ENCODE data around the gene CALML5.

Gene CALML5

DNA sequence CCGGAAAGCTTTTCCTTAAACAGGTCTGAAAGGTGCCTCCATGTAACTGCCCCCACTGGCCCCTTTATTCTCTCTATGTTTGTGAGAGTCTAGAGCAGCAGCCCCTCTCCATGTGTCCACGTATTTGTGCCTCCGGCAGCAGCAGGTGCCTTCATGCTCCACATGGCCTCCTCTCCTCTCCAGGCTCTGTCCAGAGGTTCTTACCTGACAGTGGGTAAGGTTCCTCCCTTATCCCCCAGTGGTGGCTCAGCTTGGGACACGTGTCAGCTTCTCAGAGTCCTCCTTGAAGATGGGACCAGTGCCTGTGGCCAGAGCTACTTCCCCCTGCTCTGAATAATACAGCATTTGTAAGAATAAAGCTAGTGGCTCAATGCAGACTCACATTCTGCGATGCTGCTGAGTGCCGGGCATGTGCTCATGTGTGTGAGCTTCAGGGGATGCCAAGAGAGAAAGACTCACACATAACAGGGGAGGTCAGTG is 33.3 kb upstream of the CALML5 start:
- no peak for DNase-seq

DNA sequence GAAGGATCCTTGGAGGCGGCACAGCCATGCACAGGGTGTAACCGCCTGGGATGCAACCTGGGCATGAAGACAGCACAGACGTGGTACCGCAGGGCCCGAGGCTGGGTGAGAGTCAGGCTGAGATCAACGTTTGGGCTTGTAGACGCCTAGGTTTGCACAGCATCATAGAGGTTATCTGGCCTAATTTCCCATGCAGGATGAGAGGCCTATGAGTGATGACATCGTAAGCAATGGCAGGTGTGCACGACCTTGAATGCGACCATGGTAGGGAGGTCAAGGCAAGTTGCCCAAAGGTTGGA is 32.9 kb upstream of the CALML5 start:
- no peak for DNase-seq

DNA sequence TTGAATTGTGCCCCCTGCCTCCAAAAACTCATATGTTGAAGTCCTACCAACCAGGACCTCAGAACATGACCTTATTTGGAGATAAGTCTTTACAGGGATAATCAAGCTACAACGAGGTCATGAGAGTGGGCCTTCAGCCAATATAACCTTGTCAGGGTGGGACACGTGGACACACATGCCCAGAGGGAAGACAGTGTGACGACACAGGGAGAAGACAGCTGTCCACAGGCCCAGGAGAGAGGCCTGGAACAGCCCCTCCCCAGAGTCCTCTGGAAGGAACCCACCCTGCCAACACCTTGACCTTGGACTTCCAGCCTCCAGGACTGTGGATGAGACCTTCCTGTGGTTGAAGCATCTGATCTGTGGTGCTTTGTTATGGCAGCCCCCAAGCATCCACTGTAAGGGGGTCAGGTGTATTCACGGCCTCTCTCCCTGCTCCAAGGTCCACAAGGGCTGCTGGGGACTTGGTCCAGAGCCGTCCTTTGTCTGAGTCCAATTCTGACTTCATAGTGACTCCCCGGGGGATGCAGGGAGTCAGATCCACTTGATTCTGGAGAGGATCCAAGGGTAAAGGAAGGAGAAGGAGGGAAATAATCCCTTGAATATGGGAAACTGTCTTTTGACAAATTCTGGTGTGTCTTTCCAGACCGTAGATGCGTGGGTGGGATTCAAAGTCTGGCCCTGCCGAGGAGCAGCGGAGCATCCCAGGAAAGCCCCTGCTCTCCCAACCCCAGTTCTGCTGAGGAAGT is 32.4 kb upstream of the CALML5 start:
- DNase-seq = no peak

DNA sequence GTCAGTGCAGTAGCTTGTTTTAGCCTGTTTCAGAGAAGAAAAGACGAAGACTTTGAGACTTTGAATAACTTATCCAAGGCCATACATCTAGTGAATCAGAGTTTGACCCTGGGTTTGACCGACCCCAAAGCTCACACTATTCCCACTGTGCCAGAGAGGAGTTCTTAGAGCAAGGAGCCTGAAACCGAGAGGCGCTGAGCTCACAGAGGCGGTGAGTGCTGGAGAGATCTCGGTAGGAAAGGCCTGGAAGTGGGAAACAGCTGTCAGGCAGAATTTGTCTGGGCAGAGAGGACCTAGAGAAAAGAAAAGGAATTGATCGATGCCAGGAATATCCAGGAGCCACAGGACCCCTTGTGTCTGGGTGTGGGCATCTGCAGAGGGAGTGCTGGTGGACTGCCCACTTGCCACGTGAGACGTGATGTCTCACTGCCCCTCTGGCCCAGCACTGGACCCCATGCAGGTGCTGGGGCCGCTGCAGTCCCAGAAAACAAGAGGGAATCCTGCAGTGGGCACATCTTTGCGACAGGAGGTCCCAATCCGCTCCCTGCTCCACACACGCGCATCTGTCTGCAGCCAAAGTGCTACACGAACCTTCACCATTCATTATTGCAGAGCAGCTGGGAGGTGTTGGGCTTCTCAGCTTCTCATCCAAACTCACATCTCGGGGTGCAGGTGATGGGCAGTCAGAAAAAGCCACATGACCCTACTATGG is 31.6 kb upstream of the CALML5 start:
- DNase-seq = no peak

DNA sequence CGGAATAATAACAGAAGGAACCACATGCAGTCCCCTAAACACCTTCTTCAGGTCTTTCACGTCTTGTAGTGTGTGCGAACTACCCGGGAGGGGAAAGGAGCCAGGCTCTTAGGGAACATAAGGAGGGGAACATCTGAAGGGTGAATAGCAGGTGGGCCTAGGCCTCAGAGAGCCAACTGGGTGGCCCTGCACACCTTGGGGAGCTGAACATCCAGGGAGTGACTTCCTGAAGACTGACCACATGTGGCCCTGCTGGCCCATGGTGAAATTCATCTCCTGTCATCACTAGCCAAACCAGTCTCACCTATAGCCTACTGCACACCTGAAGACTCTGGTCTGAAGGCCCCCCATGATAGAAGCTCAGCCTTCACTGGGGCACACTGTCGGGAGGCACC is 31.0 kb upstream of the CALML5 start:
- no peak for DNase-seq

DNA sequence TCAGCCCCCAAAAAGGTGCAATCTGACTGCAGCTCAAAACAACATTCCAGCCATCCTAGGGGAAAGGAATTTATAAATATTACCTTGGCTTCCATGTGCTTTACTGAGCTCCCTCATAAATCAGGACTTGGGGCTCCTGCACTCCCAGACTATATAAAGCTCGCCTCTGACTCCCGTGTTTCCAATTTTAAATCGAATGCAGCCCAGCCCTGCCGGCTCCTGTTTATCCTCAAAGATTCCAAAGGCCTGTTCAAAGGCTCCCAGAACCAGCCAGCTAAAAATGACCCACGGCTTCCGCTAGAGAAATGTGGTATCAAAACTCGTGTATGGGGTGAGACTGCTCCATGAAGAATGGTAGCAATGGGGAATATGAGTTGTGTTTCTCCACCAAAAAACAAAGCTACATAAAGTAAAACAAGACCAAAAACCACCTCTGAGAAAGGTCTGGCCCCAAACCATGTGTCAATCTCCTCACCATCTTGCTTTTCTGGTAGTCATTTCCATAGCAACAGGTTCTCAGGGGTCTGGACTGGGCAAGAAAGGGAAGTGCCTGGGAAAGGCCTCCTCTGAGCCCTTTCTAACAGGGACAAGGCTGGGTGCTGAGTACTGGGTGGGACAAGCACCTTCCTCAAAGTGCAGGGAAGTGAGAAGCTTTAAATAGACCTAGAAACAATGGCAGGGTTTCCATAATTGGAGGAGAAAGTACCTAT is 30.5 kb upstream of the CALML5 start:
- no peak for DNase-seq

DNA sequence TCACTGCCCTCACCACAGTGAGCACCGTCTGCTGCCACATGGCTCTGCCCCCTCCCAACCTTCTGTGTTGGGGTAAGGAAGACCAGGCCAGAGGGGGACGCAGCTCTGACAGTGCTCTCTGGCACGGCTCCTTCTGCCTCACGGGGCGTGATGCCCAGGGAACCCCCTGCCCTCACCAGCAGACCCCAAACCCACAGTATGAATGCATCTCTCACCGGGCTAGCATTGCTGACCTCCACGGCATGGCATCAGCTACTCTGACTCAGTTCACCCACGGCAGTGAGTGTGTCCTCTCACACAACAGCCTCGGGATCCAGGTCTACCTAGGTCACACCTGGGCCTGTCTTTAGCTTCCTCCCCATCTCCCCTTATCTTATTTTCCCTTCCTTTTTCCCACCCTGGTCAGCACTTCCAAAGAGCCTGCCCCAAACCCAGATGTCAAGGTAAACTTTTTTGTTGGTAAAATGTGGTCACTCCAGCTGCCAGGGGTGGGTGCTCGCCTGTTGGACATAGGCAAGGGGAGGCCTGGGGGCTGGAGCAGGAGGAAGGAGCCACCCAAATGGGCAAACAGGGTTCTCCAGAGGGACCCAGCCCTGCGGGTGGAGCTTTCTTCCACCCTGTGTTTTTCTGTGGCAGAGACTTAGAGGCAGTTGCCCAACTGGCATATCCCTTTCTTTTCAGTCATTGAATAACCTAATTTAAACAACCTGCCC is 29.8 kb upstream of the CALML5 start:
- no peak for DNase-seq

DNA sequence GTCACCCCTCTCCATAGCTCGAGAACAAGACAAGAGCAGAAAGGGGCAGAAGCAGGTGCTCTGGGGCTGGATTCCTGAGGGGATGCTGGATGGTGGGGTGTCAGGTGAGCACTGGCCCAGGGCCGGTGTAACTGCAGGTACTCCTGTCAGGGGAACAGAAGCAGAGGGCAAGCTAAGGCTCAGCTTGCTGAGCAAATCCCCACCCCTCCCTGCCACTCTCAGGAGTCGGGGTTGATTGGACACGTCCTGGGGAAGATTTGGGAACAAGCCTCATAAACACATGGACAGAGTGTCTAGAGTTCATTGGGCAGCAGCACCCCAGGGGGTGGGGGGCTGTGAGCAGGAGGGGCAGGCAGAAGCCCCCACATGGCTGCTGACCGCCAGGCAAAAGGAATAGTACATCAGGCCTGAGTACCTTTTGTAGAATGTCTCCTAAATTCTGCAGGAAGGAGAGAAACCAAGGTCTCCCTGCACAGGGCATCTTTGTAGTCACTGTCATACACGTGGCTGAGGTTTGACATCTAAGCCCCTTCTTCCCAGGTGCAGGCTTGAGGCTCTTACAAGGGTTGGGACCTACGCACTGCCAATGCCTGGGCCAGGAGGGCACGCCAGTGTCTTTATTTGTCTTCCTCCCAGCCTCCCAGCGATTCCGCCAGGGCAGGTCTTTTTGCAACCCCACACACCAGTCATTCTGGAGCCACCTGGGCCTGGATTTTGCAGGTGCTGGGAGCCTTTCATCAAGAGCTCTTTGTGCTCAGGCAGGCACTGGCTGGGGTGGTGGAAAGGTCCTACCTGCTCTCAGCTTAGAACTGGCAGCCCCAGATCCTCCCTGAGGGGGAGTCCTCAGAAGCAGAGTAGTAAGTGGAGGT is 28.2 kb upstream of the CALML5 start:
- no peak for DNase-seq

DNA sequence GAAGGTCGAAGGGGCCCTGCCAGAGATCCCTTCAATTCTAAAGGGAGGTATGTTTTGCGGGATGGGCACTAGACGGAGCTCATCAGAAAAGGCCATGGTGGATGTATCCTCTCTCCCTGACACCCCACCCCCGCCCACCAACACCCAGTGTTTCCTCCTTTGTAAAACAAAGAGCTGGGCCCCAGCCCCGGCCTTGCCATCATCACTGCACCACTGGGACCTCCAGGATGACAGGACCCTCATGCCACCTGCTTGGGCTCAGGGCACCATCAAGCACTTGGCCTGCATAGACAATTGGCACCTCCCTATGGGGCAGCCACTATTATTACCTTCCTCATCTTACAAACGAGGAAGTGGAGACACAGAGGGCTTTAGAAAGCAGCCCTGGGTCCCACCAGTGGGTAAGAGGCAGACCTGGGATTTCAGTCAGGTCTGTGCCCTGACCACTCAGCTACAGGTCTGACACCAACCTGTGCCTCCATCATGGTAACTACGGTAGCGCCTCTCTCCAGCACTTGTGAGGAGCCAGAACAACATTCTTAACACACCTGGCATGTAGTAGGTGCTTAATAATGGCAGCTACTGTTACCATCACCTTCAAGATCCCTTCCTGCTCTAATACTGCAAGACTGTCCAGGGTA is 27.4 kb upstream of the CALML5 start:
- DNase-seq = no peak

DNA sequence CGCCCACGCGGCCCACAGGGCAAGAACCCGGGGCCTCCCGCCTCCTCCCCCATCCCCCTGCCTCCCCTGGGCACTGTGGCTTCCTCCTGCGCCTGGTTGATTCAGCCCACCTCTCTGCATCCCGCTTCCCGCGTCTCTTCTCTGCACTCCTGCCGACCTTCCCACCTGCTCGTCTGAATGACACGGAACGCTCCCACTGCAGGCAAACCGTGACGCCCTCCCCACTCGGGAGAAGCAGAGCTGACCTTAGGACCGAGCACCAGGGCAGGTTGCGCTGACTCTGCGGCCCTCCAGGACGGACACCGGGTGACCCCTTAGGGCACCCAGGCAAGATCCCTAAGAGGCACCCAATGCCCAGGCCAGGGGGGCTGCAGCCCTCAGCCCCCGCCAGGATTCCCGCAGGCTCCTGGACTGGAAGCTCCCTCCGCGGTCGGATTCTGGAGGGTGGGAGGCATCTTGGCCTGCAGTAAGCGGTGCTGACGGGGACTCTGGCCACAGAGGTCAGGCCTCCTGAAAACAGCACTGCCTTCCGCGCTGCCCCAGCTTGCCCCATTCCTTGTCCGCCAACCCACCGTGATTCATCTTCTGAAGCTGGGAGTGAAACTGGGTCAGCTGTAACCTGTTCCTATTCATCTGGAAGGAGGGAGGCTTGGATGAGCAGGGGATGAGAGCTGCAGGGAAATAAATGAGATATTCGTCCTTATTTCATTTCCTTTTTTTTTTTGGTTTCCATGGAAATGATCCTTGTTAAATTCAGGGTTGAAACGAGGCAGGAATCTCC is 26.4 kb upstream of the CALML5 start:
- no peak for DNase-seq

DNA sequence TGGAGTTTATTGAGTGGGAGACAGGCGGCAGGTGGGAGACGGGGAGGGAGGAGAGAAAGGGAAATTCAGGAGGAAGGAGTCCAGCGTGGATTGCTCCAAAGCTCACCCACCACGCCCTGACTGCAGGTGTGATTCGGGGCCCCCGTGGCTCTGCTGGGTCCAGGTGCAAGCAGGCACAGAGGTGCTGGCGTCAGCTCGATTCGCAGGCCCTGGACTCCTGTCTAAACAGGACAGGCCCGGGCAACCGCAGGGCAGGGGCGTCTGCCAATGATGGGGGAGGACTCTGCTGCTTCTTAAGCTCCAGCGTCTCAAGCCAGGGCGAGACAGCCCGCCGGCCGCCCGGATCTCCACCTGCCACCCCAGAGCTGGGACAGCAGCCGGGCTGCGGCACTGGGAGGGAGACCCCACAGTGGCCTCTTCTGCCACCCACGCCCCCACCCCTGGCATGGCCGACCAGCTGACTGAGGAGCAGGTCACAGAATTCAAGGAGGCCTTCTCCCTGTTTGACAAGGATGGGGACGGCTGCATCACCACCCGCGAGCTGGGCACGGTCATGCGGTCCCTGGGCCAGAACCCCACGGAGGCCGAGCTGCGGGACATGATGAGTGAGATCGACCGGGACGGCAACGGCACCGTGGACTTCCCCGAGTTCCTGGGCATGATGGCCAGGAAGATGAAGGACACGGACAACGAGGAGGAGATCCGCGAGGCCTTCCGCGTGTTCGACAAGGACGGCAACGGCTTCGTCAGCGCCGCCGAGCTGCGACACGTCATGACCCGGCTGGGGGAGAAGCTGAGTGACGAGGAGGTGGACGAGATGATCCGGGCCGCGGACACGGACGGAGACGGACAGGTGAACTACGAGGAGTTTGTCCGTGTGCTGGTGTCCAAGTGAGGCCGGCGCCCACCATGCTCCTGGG is 25.5 kb upstream of the CALML5 start, which contains the start of gene CALML3:
CALML3 (plus strand) TSS at position 321 of the 920 bp plus-strand sequence; CDS start at position 446, 125 bp downstream.
- DNase-seq = no peak

DNA sequence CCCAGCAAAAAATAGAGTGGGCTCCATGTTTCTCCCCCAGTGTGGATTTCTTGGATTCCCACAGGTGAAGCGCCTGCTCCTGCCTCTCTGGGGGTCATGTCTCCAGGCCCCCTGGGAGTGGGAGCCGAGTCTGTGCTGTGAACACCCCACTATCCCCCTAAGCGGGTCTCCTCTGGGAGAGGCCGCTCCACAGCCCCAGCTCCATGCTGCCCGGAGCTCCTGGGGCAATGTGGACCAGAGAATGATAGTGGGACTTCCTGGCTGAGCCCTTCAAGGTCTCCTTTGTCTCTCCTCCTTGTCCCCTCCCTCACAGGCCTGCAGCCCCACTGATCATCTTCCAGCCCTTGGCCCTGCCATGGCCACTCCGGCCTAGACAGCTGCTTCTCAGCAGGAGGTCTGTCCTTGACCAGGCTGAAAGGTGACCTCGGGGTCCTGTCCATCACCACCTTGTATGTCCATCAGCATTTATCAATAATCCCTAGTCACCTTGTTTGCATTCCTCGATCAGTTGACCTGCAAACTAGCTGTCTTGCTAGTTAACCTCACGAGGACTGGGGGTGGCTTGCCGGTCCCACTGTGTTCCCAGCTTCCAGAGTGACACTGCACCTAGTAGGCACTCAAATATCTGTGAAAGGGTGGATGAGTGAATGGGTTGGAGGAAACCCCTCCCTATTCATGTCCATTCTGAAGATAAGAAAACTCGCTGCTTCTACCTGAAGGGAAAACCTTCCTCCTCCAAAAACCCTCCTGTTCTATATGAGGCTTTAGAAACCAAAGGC is 24.6 kb upstream of the CALML5 start:
- DNase-seq = no peak

DNA sequence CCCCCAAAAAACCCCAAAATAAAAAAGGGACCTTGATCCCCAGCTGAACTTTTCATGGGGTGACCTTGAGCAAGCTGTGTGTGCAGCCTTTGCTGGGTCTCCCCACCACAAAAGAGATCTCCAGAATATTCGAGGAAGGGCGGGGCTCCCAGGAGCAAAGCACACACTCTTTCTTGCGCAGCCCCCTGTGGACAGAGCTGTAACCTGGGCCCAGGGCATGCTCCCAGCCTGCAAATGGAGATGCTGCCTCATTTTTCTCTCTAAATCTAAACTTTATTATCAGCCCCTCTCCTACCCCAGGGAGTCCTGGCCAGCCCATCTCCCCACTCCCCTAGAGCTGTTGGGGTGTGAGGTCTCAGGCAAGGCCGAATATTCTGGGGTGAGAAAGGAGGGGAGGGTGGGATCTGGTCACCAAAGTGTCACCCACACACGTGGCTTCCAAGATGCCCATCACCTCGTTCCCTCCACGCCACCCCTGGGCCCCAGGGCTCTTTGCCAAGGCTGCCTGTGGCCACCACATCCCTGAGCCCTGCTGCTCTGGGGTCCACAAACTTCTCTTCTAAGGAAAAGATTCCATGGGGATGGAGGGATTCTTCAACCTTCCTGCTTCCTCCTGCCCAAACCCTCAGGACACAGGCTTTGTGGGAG is 23.7 kb upstream of the CALML5 start:
- no peak for DNase-seq

DNA sequence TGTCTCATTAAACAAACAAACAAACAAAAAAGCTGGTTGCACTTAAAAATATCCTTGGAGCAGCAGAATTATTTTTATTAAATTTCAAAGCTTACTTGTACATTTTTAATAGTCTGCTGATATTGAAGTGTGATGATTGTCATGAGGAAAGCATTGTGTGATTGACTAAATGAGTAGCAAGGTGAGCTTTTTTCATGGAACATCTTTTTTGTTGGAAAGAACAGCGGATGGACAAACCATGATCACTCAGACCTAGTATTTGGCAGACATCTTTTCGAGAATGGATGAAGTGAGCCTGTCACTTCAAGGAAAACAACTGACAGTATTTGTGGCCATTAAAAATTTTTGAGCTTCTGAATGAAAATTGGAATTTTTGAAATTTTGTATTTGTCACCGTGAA is 19.7 kb upstream of the CALML5 start:
- no peak for DNase-seq

DNA sequence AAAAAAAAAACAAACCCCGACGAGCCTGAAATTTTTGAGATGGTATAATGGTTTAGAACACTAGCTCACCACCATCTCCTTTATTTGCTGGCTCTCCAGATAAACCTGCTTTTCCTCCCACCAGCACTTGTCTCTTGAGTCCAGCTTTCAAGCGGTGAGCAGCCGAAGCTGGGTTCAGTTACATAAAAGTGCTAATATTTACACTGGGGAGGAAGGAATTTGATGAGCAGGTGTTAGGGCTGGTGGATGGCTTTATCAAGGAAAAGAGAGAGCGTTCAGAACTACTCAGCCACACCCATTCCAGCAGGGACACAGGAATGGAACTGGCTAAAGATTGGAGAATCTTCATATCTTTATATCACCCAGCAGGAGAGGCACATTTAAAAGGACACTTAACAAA is 18.8 kb upstream of the CALML5 start:
- DNase-seq = no peak

DNA sequence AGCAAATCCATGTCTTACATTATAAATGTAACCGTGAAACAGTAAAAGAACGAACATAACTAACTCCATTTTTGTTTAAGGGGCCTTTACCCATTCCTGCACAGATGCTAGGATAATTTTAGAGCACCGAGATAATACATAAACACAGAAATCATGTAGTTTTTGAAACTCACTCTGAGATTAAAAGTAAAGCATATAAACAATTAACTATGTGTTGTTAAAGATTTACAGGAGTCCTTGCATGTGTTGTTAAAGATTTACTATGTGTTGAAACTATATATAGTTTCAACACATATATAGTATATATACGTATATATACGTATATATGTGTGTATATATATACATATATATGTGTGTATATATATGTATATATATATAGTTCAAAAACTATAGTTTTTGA is 18.2 kb upstream of the CALML5 start:
- no peak for DNase-seq

DNA sequence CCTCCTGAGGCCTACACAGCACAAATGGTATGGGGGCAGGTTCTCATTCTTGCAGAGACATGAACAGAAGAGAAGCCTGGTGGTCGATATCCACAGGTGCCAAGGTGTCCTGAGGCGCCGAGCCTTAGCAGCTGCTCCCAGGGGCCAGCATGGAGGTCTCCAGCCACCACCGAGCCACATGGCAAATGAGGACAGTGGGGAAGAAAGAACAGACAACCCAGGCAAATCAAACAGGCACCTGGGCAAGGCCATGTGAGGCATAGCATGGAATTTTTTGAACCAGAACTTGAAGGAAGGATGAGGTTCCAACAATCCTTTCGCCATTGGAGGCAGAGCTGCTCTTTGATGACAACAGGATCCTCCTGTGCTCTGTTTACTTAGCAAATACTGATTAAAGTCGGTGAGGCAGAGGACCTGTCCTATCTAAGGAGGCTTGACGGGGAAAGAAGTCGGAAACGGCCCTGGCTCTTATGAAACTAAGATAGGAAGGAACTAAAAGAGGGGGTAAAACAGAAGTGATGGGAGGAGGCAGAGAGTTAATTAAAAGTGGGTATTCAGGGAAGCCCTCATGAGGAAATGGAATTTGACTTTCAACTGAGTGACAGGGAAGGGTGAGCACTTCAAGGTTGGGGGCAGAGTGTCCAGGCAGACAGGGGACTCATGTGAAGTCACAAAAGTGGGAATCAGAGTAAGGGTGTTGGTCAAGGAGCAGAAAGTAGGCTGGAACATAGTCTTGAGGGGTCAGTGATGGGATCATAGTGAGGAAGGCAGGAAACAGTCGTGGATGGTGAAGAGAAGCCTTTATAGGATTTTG is 16.8 kb upstream of the CALML5 start:
- no peak for DNase-seq
